HL-60 (cell line): ENCODE measurements around the gene LRRC3B.

Experiments
- CTCF ChIP-seq: IDR thresholded peaks from one replicate; pipeline ENCODE4 v1.5.1; 2011; ENCODE audit warnings: low read length, control low read depth, inconsistent platforms; ENCODE audit not compliant: insufficient read depth
- POLR2AphosphoS5 ChIP-seq: IDR thresholded peaks from 2 replicates; pipeline ENCODE4 v1.6.1; 2012; ENCODE audit warnings: low read depth
- REST ChIP-seq: IDR thresholded peaks from 2 replicates; pipeline ENCODE4 v1.6.1; 2012; ENCODE audit warnings: low read depth; ENCODE audit not compliant: insufficient replicate concordance
- SPI1 ChIP-seq: IDR thresholded peaks from 2 replicates; pipeline ENCODE4 v1.6.1; 2012; ENCODE audit warnings: low read depth, mild to moderate bottlenecking, borderline replicate concordance

- TF ChIP-seq CTCF (no peak), REST (no peak), POLR2AphosphoS5 (no peak), SPI1 (no peak)
Observed at GRCh38 chr3:26614006-26614685, 8.4 kb upstream of the LRRC3B start.
